NCI-H1092 (cell line): ENCODE measurements around the gene SYDE1.
A peak's percentile ranks its signal among the peaks of the same experiment; 100 is the strongest.
"Not testable (repeated sequence)": the region's sequence is repeated elsewhere in the genome, so short reads cannot be mapped to it uniquely, and the experiment has no call there.

Source experiments
- DNase-seq: peaks from one replicate; lab custom pipeline; 2025; lab: John Stamatoyannopoulos, UW

The SYDE1 gene, protein sequence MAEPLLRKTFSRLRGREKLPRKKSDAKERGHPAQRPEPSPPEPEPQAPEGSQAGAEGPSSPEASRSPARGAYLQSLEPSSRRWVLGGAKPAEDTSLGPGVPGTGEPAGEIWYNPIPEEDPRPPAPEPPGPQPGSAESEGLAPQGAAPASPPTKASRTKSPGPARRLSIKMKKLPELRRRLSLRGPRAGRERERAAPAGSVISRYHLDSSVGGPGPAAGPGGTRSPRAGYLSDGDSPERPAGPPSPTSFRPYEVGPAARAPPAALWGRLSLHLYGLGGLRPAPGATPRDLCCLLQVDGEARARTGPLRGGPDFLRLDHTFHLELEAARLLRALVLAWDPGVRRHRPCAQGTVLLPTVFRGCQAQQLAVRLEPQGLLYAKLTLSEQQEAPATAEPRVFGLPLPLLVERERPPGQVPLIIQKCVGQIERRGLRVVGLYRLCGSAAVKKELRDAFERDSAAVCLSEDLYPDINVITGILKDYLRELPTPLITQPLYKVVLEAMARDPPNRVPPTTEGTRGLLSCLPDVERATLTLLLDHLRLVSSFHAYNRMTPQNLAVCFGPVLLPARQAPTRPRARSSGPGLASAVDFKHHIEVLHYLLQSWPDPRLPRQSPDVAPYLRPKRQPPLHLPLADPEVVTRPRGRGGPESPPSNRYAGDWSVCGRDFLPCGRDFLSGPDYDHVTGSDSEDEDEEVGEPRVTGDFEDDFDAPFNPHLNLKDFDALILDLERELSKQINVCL

DNA sequence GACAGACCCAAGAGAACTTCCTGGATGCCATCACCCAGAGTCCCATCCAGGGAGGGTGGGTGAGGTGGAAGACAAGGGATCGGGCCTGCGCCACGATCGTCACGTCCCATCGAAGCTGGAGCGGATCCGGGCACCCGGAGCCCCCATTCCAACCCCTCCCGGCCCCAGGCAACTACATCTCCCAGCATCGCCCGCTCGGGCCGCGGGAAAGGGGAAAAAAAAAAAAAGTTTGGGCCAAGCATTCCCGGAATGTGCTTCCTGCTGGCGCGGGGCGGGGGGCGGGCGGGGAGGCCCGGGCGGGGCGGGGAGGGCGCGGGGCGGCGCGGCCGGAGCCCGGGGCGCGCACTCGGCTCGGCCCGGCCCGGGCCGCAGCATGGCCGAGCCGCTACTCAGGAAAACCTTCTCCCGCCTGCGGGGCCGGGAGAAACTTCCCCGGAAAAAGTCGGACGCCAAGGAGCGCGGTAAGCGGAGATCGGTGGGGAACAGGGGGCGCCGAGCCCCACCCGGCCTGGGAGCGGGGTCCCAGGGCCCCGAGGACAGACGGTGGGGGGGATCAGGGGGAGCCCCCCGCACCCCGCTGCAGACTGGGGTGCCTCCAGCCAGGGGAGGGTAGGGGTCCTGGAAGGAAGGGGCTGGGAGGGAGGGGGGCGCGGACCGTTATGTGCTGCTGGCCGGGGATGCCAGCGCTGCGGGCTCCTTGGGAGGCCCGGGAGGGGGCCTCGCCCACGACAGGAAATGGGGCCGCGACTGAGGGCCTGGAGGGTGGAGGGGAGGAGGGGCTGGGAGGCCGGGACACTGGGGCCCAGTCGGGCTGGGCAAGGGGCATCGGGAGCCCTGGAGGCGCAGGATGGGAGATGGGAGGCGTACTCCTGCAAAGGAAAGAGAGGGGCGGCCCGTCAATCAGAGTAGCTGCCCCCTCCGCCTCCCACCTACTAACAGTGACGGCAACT, at the start of gene SYDE1:
Gene SYDE1 (plus strand): TSS at position 341 of the 950 bp plus-strand sequence. CDS start 33 bp downstream, at position 374.
- DNase-seq: no peak

DNA sequence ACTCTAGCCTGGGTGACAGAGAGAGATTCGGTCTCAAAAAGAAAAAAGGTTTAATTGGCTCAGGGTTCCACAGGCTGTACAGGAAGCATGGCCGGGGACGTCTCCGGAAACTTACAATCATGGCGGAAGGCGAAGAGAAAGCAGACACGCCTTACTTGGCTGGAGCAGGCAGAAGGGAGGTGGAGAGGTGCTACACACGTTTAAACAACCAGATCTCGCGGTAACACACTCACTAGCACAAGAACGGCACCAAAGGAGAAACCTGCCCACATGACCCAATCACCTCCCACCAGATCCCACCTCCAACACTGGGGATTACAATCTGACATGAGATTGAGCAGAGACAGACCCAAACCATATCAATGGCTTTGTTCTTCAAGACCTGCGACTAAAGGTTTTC, 45.2 kb upstream of the SYDE1 start:
- DNase-seq: no peak

DNA sequence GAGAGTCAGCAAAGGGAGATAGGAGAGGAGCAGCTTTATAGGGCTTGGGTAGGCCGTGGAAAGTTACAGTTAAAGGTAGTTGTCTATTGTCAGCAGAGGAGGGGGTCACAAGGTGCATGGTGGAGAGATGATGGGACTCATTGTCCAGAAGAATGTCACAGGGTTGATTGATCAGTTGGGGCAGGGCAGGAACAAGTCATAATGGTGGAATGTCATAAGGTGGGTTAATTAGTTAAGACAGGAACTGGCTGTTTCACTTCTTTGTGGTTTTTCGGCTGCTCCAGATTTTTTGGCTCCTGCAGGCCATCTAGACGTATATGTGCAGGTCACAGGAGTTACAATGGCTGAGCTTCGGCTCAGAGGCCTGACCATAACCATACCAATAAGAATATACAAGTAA, 36.8 kb upstream of the SYDE1 start:
- not testable (repeated sequence) for DNase-seq

DNA sequence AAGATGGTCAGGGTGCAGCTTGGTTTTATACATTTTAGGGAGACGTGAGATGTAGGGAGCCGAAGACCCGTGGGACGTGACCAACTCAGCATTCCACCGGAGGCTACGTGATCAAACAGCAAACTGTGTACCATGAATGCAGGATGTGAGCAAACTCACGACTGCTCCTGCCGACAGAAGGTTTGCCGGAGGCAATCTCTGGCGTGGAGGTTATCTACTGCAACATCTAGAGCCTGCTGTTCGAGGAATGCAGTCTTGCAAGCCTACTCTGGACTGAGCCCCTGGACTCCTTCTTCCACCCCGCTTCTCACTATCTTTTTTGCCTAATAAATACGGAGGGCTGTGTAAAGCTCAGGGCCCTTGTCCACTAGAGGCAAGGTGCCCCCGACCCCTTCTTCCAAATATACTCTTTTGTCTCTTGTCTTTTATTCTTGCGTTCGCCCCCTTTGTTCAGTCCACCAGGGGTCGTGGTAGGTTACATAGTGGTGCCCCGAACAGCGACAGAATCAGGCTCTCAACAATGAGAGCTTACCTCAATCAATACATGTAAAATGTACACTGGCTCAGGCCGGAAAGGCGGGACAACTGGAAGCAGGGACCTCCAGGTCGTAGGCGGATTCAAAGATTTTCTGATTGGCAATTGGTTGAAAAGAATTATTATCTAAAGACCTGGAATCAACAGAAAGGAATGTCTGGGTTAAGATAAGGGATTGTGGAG, 34.1 kb upstream of the SYDE1 start:
- DNase-seq: no peak

DNA sequence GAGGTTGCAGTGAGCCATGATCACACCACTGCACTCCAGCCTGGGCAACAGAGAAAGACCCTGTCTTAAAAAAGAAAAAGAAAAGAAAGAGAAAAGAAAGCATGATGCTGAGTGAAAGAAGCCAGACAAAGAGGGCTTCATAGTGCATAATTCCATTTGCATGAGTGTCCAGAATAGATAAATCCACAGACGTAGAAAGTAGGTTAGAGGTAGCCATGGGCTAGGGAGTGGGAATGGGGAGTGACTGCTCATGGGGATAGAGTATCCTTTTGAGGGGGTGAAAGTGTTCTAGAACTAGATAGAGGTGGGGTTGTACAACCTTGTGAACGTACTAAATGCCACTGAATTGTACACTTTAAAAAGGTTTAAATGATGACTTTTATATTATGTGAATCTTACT, 32.8 kb upstream of the SYDE1 start:
- DNase-seq: no peak

- DNase-seq: no peak
These were observed 31.4 kb upstream of the SYDE1 start for GRCh38 chr19:15075806-15076205.

- not testable (repeated sequence) for DNase-seq
These were observed 27.2 kb upstream of the SYDE1 start for GRCh38 chr19:15080002-15080401.

- DNase-seq: no peak
These were observed 25.3 kb upstream of the SYDE1 start, which contains the start of gene OR1I1 for GRCh38 chr19:15081911-15082310. Gene OR1I1 (plus strand): TSS chr19:15082211. CDS start chr19:15087066, 4,855 bp downstream.

DNA sequence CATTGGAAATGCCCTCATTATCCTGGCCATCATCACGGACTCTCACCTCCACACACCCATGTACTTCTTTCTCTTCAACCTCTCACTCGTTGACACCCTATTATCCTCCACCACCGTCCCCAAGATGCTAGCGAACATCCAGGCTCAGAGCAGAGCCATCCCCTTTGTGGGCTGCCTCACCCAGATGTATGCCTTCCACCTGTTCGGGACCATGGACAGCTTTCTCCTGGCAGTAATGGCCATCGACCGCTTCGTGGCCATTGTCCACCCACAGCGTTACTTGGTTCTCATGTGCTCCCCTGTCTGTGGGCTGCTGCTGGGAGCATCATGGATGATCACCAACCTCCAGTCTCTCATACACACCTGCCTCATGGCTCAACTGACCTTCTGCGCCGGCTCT, 20.0 kb upstream of the SYDE1 start:
- DNase-seq: no peak

GRCh38 chr19:15091918-15092753, 15.1 kb upstream of the SYDE1 start:
- DNase-seq: peak; percentile 52

DNA sequence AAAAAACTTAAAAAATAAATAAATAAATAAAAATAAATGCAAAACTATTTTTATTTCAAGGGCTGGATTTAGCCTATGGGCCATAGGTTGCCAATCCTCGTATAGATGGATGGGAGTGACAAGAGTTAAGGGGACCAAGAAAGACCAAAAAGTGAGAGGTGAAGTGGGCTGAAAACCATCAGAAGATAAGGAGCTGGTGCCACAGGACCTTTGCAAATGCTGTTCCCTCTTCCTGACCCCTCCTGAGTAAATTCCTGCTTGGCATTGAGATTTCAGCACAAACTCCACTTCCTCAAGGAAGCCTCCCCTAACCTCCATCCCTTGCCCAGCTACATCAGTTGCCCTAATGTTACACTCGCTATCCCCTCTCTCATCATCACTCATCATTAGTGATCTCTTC, 14.2 kb upstream of the SYDE1 start:
- DNase-seq: no peak

GRCh38 chr19:15096223-15096622, 11.0 kb upstream of the SYDE1 start:
- no peak for DNase-seq

GRCh38 chr19:15097980-15098379, 9.2 kb upstream of the SYDE1 start:
- DNase-seq: not testable (repeated sequence)

- DNase-seq: no peak
These were observed 8.7 kb upstream of the SYDE1 start for GRCh38 chr19:15098460-15098859.

GRCh38 chr19:15099017-15099582, 8.1 kb upstream of the SYDE1 start:
- DNase-seq: no peak

GRCh38 chr19:15101479-15102082, 5.6 kb upstream of the SYDE1 start:
- DNase-seq: no peak

DNA sequence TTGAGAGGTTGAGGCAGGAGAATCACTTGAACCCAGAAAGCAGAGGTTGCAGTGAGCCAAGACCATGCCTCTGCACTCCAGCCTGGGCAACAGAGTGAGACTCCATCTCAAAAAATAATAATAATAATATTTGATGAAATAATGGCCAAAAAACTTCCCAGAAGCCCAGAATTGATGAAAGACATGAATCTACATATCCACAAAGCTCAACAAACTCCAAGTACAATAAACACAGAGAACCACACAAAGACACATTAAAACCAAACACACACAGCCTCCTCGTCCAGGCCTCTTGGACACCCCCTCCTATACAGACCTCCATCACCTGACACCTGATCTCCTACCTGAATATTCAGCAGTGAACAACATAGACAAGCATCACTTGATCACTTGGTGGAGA, 3.2 kb upstream of the SYDE1 start:
- DNase-seq: no peak

DNA sequence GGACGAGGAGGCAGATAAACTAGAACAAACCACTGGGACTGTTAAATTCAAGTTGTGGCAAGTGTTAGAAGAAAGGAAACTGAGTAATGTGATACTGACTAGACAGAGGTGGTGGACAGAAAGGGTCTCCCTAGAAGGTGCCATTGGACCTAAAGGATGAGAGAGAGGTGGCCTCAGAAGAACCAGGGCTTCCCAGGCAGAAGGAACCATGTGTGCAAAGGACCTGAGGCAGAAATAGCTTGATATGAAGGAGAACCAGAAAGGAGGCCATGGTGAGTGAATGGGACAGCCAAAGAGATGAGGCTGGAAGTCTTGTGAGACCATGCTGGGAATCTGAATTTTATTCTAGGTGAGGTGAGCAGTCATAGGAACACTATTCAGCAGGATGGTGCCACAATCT, 2.8 kb upstream of the SYDE1 start:
- DNase-seq: no peak

GRCh38 chr19:15105044-15105443, 2.2 kb upstream of the SYDE1 start:
- DNase-seq: no peak
